Activated naive CD4-positive, alpha-beta T cell treated with anti-CD3 and anti-CD28 coated beads, Interleukin-2, amount 50 U/mL, for 24 hours (primary cell): ENCODE results near the gene B3GNT9.
A peak's percentile ranks its signal among the peaks of the same experiment; 100 is the strongest.

Experiments used
- H3K27ac Mint-ChIP-seq: one replicate; pipeline ENCODE4 v1.8.0; 2021; ENCODE audit warnings: mild to moderate bottlenecking, mixed read lengths
- H3K27me3 Mint-ChIP-seq: one replicate; pipeline ENCODE4 v1.8.0; 2021; ENCODE audit warnings: mixed read lengths
- H3K36me3 Mint-ChIP-seq: one replicate; pipeline ENCODE4 v1.8.0; 2021; ENCODE audit warnings: mixed read lengths
- H3K4me1 Mint-ChIP-seq: one replicate; pipeline ENCODE4 v1.8.0; 2021; ENCODE audit warnings: mixed read lengths
- H3K4me3 Mint-ChIP-seq: one replicate; pipeline ENCODE4 v1.8.0; 2021; ENCODE audit warnings: mild to moderate bottlenecking, mixed read lengths
- H3K9me3 Mint-ChIP-seq: one replicate; pipeline ENCODE4 v1.8.0; 2021; ENCODE audit warnings: mixed read lengths

B3GNT9 gene

GRCh38 chr16:67190448-67191399, 39.9 kb upstream of the B3GNT9 start:
- Mint-ChIP-seq H3K36me3 (peaks cover 9% of the 10 kb centered on the region), H3K27me3 (no peaks in the 10 kb centered on the region), H3K4me3 (peak overlapping the region; percentile 95), H3K4me1 (peaks cover 27% of the 10 kb centered on the region), H3K27ac (no peak overlapping the region), H3K9me3 (no peaks in the 10 kb centered on the region)

- Mint-ChIP-seq H3K27me3 (no peaks in the 10 kb centered on the region), H3K36me3 (peaks cover 7% of the 10 kb centered on the region), H3K4me3 (no peak within 1 kb of the TSS), H3K27ac (no peak within 1 kb of the TSS), H3K9me3 (no peaks in the 10 kb centered on the region), H3K4me1 (peaks cover 31% of the 10 kb centered on the region)
These were observed 39.2 kb upstream of the B3GNT9 start, which contains the start of gene EXOC3L1 for GRCh38 chr16:67190041-67190440. EXOC3L1 (minus strand) TSS chr16:67190136; CDS start chr16:67189676, 460 bp downstream.

- no peak overlapping the region for H3K27ac Mint-ChIP-seq
- no peaks in the 10 kb centered on the region for H3K9me3 Mint-ChIP-seq
- peaks cover 4% of the 10 kb centered on the region for H3K36me3 Mint-ChIP-seq
- no peaks in the 10 kb centered on the region for H3K27me3 Mint-ChIP-seq
- no peak overlapping the region for H3K4me3 Mint-ChIP-seq
- peaks cover 32% of the 10 kb centered on the region for H3K4me1 Mint-ChIP-seq
These were observed 38.0 kb upstream of the B3GNT9 start for GRCh38 chr16:67188798-67189197.

- no peaks in the 10 kb centered on the region for H3K9me3 Mint-ChIP-seq
- H3K36me3 Mint-ChIP-seq, result peaks cover 4% of the 10 kb centered on the region
- no peak overlapping the region for H3K4me3 Mint-ChIP-seq
- H3K27ac Mint-ChIP-seq, result no peak overlapping the region
- no peaks in the 10 kb centered on the region for H3K27me3 Mint-ChIP-seq
- H3K4me1 Mint-ChIP-seq, result peaks cover 27% of the 10 kb centered on the region
These were observed 37.5 kb upstream of the B3GNT9 start for GRCh38 chr16:67188323-67188722.

GRCh38 chr16:67187175-67187890, 36.5 kb upstream of the B3GNT9 start:
- no peak overlapping the region for H3K4me3 Mint-ChIP-seq
- no peak overlapping the region for H3K27ac Mint-ChIP-seq
- no peaks in the 10 kb centered on the region for H3K27me3 Mint-ChIP-seq
- H3K36me3 Mint-ChIP-seq, result no peaks in the 10 kb centered on the region
- no peaks in the 10 kb centered on the region for H3K9me3 Mint-ChIP-seq
- peaks cover 20% of the 10 kb centered on the region for H3K4me1 Mint-ChIP-seq

- no peaks in the 10 kb centered on the region for H3K36me3 Mint-ChIP-seq
- no peaks in the 10 kb centered on the region for H3K27me3 Mint-ChIP-seq
- no peak overlapping the region for H3K4me3 Mint-ChIP-seq
- H3K9me3 Mint-ChIP-seq, result no peaks in the 10 kb centered on the region
- H3K27ac Mint-ChIP-seq, result no peak overlapping the region
- peaks cover 17% of the 10 kb centered on the region for H3K4me1 Mint-ChIP-seq
These were observed 35.8 kb upstream of the B3GNT9 start for GRCh38 chr16:67186550-67186950.

GRCh38 chr16:67185651-67186134, 34.9 kb upstream of the B3GNT9 start:
- Mint-ChIP-seq H3K27me3 (no peaks in the 10 kb centered on the region), H3K4me1 (peaks cover 13% of the 10 kb centered on the region), H3K9me3 (no peaks in the 10 kb centered on the region), H3K4me3 (no peak overlapping the region), H3K27ac (no peak overlapping the region), H3K36me3 (no peaks in the 10 kb centered on the region)

- H3K27ac Mint-ChIP-seq, result no peak overlapping the region
- no peaks in the 10 kb centered on the region for H3K9me3 Mint-ChIP-seq
- H3K36me3 Mint-ChIP-seq, result no peaks in the 10 kb centered on the region
- peaks cover 13% of the 10 kb centered on the region for H3K4me1 Mint-ChIP-seq
- no peak overlapping the region for H3K4me3 Mint-ChIP-seq
- H3K27me3 Mint-ChIP-seq, result no peaks in the 10 kb centered on the region
These were observed 34.3 kb upstream of the B3GNT9 start for GRCh38 chr16:67184995-67185650.

GRCh38 chr16:67184453-67184994, 33.7 kb upstream of the B3GNT9 start:
- Mint-ChIP-seq H3K27ac (no peak overlapping the region), H3K9me3 (no peaks in the 10 kb centered on the region), H3K27me3 (no peaks in the 10 kb centered on the region), H3K4me1 (peaks cover 13% of the 10 kb centered on the region), H3K4me3 (no peak overlapping the region), H3K36me3 (no peaks in the 10 kb centered on the region)

- Mint-ChIP-seq H3K27ac (no peak within 1 kb of the TSS), H3K27me3 (peaks cover 4% of the 10 kb centered on the region), H3K36me3 (no peaks in the 10 kb centered on the region), H3K4me1 (peaks cover 14% of the 10 kb centered on the region), H3K9me3 (no peaks in the 10 kb centered on the region), H3K4me3 (no peak within 1 kb of the TSS)
These were observed 33.0 kb upstream of the B3GNT9 start, which contains the start of gene MATCAP1 for GRCh38 chr16:67183627-67184452. MATCAP1 (minus strand) TSS chr16:67183963; CDS start chr16:67180610, 3,353 bp downstream.

GRCh38 chr16:67183284-67183626, 32.5 kb upstream of the B3GNT9 start:
- Mint-ChIP-seq H3K4me3 (no peak overlapping the region), H3K9me3 (no peaks in the 10 kb centered on the region), H3K27ac (no peak overlapping the region), H3K4me1 (peaks cover 18% of the 10 kb centered on the region), H3K36me3 (no peaks in the 10 kb centered on the region), H3K27me3 (peaks cover 6% of the 10 kb centered on the region)

GRCh38 chr16:67182288-67182687, 31.5 kb upstream of the B3GNT9 start:
- H3K36me3 Mint-ChIP-seq, result no peaks in the 10 kb centered on the region
- H3K4me1 Mint-ChIP-seq, result peaks cover 23% of the 10 kb centered on the region
- no peak overlapping the region for H3K4me3 Mint-ChIP-seq

GRCh38 chr16:67181346-67181745, 30.5 kb upstream of the B3GNT9 start:
- Mint-ChIP-seq H3K36me3 (no peaks in the 10 kb centered on the region), H3K27ac (no peak overlapping the region), H3K27me3 (peaks cover 14% of the 10 kb centered on the region), H3K9me3 (no peaks in the 10 kb centered on the region), H3K4me1 (peaks cover 23% of the 10 kb centered on the region), H3K4me3 (no peak overlapping the region)

More at GRCh38 chr16:67182288-67182687, 31.5 kb upstream of the B3GNT9 start:
- H3K27ac Mint-ChIP-seq, result no peak overlapping the region
- peaks cover 11% of the 10 kb centered on the region for H3K27me3 Mint-ChIP-seq
- H3K9me3 Mint-ChIP-seq, result no peaks in the 10 kb centered on the region

- Mint-ChIP-seq H3K27ac (no peak overlapping the region), H3K9me3 (no peaks in the 10 kb centered on the region), H3K27me3 (peaks cover 14% of the 10 kb centered on the region)
These were observed 29.4 kb upstream of the B3GNT9 start for GRCh38 chr16:67180166-67180565.

More at GRCh38 chr16:67180166-67180565, 29.4 kb upstream of the B3GNT9 start:
- Mint-ChIP-seq H3K36me3 (no peaks in the 10 kb centered on the region), H3K4me3 (no peak overlapping the region), H3K4me1 (peaks cover 17% of the 10 kb centered on the region)
